Measurements from ENCODE around the gene TP53RK. TPM values are rescaled to one million over a fixed set of nuclear protein-coding genes. Genes with fewer than 3 reads are reported as not detected.

TP53RK gene
- total RNA-seq, 4 donors from 2014 or later: 7.4 to 12.1 (median 10.6) TPM

GRCh38 chr20:46644160-46644559 is 45.1 kb downstream of the TP53RK start:
- no peak overlapping the region for H3K27ac ChIP-seq
- H3K4me3 ChIP-seq: no peak overlapping the region
- H3K9me3 ChIP-seq: no peaks in the 10 kb centered on the region
- no peaks in the 10 kb centered on the region for H3K4me1 ChIP-seq
- DNase-seq: no peak
- H3K27me3 ChIP-seq: no peaks in the 10 kb centered on the region
- TF ChIP-seq CTCF (IDR thresholded peaks at IDR 0.05) (no peak), POLR2A (IDR thresholded peaks at IDR 0.05) (no peak)
- H3K36me3 ChIP-seq: no peaks in the 10 kb centered on the region

- TF ChIP-seq POLR2A (IDR thresholded peaks at IDR 0.05) (no peak), CTCF (IDR thresholded peaks at IDR 0.05) (no peak)
- Histone ChIP-seq H3K4me1 (no peaks in the 10 kb centered on the region), H3K27ac (no peak overlapping the region), H3K9me3 (no peaks in the 10 kb centered on the region), H3K27me3 (no peaks in the 10 kb centered on the region), H3K4me3 (no peak overlapping the region), H3K36me3 (no peaks in the 10 kb centered on the region)
- DNase-seq: no peak
Measured at GRCh38 chr20:46642969-46643343, 46.3 kb downstream of the TP53RK start.

- TF ChIP-seq POLR2A (IDR thresholded peaks at IDR 0.05) (no peak), CTCF (IDR thresholded peaks at IDR 0.05) (no peak)
- Histone ChIP-seq H3K4me3 (no peak overlapping the region), H3K27ac (no peak overlapping the region), H3K36me3 (no peaks in the 10 kb centered on the region), H3K27me3 (no peaks in the 10 kb centered on the region), H3K9me3 (no peaks in the 10 kb centered on the region), H3K4me1 (no peaks in the 10 kb centered on the region)
- DNase-seq: no peak
Measured at GRCh38 chr20:46642265-46642968, 46.8 kb downstream of the TP53RK start.

- Histone ChIP-seq H3K9me3 (no peaks in the 10 kb centered on the region), H3K27me3 (no peaks in the 10 kb centered on the region), H3K27ac (no peak overlapping the region), H3K4me3 (no peak overlapping the region), H3K4me1 (no peaks in the 10 kb centered on the region), H3K36me3 (no peaks in the 10 kb centered on the region)
- no peak for TF ChIP-seq CTCF (IDR thresholded peaks at IDR 0.05)
- TF ChIP-seq POLR2A (IDR thresholded peaks at IDR 0.05): no peak
- no peak for DNase-seq
Measured at GRCh38 chr20:46641424-46641823, 47.8 kb downstream of the TP53RK start.

- Histone ChIP-seq H3K9me3 (no peaks in the 10 kb centered on the region), H3K27ac (no peak overlapping the region), H3K36me3 (no peaks in the 10 kb centered on the region), H3K4me1 (no peaks in the 10 kb centered on the region), H3K27me3 (no peaks in the 10 kb centered on the region), H3K4me3 (no peak overlapping the region)
- TF ChIP-seq POLR2A (IDR thresholded peaks at IDR 0.05): no peak
- no peak for TF ChIP-seq CTCF (IDR thresholded peaks at IDR 0.05)
- DNase-seq: no peak
Measured at GRCh38 chr20:46640536-46641311, 48.5 kb downstream of the TP53RK start.

Measured in Peyer's patch (tissue), 4 donors.